AG08395 (cell line): ENCODE data around the gene NOD2.
A peak's percentile ranks its signal among the peaks of the same experiment; 100 is the strongest.

Experiments
- DNase-seq: peaks from one replicate; pipeline ENCODE4 v3.0.0; 2012; ENCODE audit warnings: mixed read lengths, low spot score

The NOD2 gene

GRCh38 chr16:50742576-50743200 is 49.3 kb downstream of the NOD2 start:
- peak; percentile 73 for DNase-seq

GRCh38 chr16:50743581-50744225 is 50.3 kb downstream of the NOD2 start:
- no peak for DNase-seq

DNA sequence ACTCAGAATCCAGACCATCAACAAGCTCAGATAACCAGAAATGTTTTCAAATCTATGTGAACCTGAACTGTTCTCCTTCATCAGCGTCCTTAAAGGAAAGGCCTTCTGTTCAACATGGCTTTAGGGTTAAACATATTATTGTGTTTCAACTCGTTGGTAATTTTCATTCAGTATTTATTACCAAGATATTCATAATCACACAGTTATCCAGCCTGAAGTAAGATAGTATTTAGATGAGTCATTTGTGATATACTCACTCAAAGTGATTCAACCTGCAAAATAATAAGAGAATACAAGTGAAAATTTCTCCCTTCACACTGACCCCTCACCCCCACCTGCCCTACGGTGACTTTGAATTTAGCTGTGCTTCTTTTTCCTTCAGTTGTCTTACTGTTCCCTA is 51.5 kb downstream of the NOD2 start:
- no peak for DNase-seq

GRCh38 chr16:50745940-50746339 is 52.5 kb downstream of the NOD2 start:
- no peak for DNase-seq

GRCh38 chr16:50747207-50747956 is 54.0 kb downstream of the NOD2 start:
- peak; percentile 9 for DNase-seq

DNA sequence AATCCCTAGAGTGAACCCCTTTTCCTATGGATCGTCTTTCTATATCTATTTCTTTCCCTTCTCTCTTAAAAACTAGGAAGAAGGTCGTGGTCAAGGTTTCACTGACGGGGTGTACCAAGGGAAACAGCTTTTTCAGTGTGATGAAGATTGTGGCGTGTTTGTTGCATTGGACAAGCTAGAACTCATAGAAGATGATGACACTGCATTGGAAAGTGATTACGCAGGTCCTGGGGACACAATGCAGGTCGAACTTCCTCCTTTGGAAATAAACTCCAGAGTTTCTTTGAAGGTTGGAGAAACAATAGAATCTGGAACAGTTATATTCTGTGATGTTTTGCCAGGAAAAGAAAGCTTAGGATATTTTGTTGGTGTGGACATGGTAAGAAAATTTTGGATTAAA is 58.1 kb downstream of the NOD2 start:
- DNase-seq, result no peak

- no peak for DNase-seq
These were observed 59.2 kb downstream of the NOD2 start for GRCh38 chr16:50752471-50753235.

DNA sequence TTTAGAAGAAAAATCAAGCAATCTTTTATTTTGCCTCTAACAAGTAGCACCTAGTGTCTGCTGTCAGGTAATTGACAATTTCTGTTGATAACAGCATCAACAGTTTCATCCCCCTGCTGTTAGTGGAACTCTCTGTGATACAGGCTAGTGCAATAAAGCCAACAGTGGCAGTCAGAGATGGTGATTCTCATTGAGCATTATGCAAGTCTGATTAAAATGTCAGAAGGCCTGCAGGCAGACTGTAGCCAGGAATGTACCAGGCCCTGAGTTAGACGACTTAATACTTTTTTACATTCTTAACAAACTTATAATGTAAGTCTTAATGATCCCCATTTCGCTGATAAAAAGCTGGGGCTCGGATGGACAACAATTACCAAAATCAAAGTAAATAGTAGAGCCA is 63.1 kb downstream of the NOD2 start:
- no peak for DNase-seq

DNA sequence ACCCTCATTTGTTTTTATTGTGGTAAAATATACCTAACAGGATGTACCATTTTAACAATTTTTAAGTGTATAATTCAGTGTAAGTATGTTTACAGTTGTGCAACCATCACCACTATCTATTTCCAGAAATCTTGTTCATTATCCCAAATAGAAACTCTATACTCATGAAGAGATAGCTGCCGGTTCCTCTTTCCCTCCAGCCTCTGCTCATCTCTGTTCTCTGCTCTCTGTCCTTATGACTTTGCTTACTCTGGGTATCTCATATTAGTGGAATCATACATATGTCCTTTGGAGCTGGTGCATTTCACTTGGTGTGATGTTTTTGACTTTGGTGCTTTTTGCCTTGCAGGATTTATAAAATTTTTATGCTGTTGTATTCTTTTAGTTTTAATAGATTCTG is 67.9 kb downstream of the NOD2 start:
- no peak for DNase-seq

GRCh38 chr16:50762241-50762640 is 68.8 kb downstream of the NOD2 start:
- no peak for DNase-seq

DNA sequence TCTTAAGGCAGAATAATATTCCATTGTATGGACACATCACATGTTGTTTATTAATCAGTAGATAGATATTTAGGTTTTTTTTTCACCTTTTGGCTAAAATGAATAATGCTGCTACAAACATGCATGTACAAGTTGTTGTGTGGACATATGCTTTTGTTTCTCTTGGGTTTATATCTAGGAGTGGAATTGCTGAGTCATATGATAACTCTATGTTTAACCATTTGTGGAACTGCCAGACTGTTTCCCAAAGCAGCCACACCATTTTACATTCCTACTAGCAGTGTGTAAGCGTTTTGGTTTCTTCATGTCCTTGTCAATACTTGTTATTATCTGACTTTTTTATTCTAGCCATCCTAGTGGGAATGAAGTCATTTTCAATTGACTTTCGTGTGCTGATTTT is 69.8 kb downstream of the NOD2 start:
- DNase-seq, result no peak

DNA sequence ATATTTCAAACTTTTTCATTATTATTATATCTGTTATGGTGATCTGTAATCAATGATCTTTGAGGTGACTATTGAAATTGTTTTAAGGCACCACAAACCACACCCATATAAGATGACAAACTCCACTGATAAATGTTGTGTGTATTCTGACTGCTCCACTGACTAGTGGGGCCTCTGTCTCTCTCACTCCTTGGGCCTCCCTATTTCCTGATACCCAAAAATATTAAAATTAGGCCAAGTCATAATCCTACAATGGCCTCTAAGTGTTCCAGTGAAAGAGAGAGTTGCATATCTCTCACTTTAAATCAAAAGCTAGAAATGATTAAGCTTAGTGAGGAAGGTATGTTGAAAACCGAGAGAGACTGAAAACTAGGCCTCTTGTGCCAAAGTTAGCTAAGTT is 71.9 kb downstream of the NOD2 start:
- DNase-seq, result no peak

- no peak for DNase-seq
These were observed 72.5 kb downstream of the NOD2 start for GRCh38 chr16:50765861-50766260.

GRCh38 chr16:50767197-50767596 is 73.8 kb downstream of the NOD2 start:
- no peak for DNase-seq

DNA sequence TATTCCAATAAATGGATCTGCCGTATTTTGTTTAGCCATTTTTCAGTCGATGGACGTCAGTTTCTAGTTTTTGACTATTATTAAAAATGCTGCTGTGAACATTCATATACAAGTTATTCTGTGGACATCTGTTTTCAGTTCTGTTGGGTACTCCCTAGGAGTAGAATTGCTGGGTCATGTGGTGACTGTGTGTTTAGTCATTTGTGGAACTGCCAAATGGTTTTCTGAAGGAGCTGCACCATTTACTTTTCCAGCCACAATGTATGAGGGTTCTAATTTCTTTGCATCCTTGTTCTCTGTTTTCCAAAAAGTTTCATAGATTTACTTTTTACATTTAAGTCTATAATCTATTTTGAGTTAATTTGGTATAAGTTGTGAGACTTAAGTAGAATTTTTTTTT is 78.0 kb downstream of the NOD2 start:
- peak; percentile 52 for DNase-seq

GRCh38 chr16:50774405-50774804 is 81.0 kb downstream of the NOD2 start:
- DNase-seq, result no peak

GRCh38 chr16:50774960-50775359 is 81.6 kb downstream of the NOD2 start:
- no peak for DNase-seq

DNA sequence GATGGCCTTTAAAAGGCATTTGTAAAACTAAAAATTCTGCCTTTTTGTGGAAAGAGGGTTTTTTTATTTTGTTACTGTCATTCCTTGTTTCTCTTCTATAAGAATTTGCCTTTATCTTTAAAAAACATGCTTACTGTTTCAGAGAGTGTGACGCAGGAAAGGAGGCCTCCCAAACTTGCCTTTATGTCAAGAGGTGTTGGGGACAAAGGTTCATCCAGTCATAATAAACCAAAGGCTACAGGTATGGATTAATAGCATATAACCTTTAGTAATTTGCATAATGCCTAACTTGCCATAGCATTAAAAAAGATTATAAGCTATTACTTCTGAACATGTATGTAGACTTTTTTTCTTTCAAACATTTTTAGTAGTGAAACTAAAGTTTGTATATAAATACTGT is 82.6 kb downstream of the NOD2 start:
- no peak for DNase-seq

DNA sequence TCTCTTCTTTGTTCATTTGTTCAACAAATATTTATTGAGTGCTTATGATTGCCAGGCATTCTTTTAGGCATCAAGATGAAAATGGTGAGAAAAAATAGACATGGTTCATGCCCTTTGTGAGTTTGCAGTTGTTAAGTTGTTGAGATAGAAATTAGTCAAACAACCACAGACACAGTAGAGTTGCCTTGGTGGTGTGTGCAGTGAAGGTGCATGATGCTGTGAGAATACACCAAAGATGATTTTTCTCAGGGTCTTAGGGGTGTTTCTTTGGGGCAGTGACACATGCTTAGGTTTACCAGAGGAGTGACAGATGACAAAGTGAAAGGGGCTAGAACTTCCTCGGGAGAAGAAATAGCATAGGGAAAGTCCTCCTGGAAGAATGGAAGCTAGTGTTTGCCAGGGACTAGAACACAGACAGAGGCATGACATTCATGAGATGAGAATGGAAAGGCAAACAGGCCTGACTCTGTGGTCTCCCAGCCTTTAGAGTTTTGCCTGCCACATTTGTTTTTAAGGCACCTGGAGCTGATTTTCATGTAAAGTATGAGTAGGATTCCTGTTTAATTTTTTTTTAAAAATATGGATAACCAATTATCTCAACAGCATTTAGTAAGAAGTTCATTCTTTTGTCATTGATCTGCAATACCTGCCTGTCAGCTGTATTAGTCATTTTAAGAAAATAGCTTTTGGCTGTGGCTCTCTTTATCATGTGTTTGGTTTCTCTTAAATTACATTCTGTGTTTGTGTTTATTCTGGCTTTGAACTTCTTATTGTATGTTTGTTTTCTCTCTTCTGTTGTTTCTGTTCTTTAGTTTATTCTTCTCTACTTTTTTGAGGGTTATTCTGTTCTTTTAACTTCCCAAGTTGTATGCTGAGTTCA is 85.1 kb downstream of the NOD2 start:
- DNase-seq, result no peak

DNA sequence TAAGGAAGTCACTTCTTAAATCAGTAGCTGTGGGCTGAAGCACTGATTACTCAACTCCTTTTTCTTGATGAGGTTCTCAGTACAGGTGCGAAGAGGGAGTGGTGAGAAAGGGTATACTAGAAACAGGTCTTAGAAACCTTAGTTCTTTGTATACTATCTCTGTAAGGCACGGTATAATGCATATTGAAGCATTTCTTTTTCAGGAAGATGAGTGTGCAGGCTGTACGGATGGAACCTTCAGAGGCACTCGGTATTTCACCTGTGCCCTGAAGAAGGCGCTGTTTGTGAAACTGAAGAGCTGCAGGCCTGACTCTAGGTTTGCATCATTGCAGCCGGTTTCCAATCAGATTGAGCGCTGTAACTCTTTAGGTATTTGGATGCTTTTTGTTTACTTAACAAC is 87.6 kb downstream of the NOD2 start:
- DNase-seq, result no peak

GRCh38 chr16:50781518-50781917 is 88.1 kb downstream of the NOD2 start:
- no peak for DNase-seq
